Fibroblast of skin of back (primary cell): Measurements from ENCODE around the gene PRRC2B.

Experiments used
- DNase-seq: peaks from one replicate; pipeline ENCODE4 v3.0.0-alpha.2; 2013

Gene PRRC2B

GRCh38 chr9:131410044-131410491, 16.2 kb downstream of the PRRC2B start:
- DNase-seq, result peak; percentile 41

GRCh38 chr9:131411719-131412681, 18.1 kb downstream of the PRRC2B start:
- DNase-seq, result no peak

GRCh38 chr9:131416509-131416908, 22.6 kb downstream of the PRRC2B start:
- no peak for DNase-seq

GRCh38 chr9:131417264-131418142, 23.6 kb downstream of the PRRC2B start:
- DNase-seq, result no peak

GRCh38 chr9:131418143-131419025, 24.5 kb downstream of the PRRC2B start:
- DNase-seq, result no peak

- no peak for DNase-seq
Observed at GRCh38 chr9:131419026-131419614, 25.2 kb downstream of the PRRC2B start.

GRCh38 chr9:131419716-131420115, 25.8 kb downstream of the PRRC2B start:
- DNase-seq, result no peak

- DNase-seq, result no peak
Observed at GRCh38 chr9:131420980-131421624, 27.2 kb downstream of the PRRC2B start.

GRCh38 chr9:131421691-131422090, 27.8 kb downstream of the PRRC2B start:
- no peak for DNase-seq

- DNase-seq, result no peak
Observed at GRCh38 chr9:131422241-131422792, 28.4 kb downstream of the PRRC2B start.

GRCh38 chr9:131423171-131423581, 29.3 kb downstream of the PRRC2B start:
- DNase-seq, result peak; percentile 82

- DNase-seq, result no peak
Observed at GRCh38 chr9:131426545-131426944, 32.7 kb downstream of the PRRC2B start.

GRCh38 chr9:131429121-131430012, 35.5 kb downstream of the PRRC2B start:
- DNase-seq, result no peak

GRCh38 chr9:131432050-131432449, 38.2 kb downstream of the PRRC2B start:
- no peak for DNase-seq

GRCh38 chr9:131432597-131433301, 38.9 kb downstream of the PRRC2B start:
- DNase-seq, result peak; percentile 98

GRCh38 chr9:131433302-131433854, 39.5 kb downstream of the PRRC2B start:
- DNase-seq, result peak; percentile 37

GRCh38 chr9:131434673-131435072, 40.8 kb downstream of the PRRC2B start:
- no peak for DNase-seq

GRCh38 chr9:131436376-131436775, 42.5 kb downstream of the PRRC2B start:
- no peak for DNase-seq

GRCh38 chr9:131436865-131437271, 43.0 kb downstream of the PRRC2B start:
- no peak for DNase-seq
